Effector memory CD8-positive, alpha-beta T cell (primary cell): ENCODE data around the gene NRG4.

Experiments used
- ATAC-seq: fragments of 150-1000 bp; cut with Tn5 transposase; replicated peaks from 2 replicates; pipeline ENCODE4 v1.10.0; 2021; ENCODE audit warnings: mild to moderate bottlenecking, moderate library complexity
- DNase-seq, 3 experiments: peaks; one replicate each; pipeline ENCODE4 v3.0.0; 2021
- H3K27ac Mint-ChIP-seq, 2 donors: one replicate each; pipeline ENCODE4 v1.8.0; 2022; ENCODE audit warnings: mild to moderate bottlenecking in 2 of 2, mixed read lengths in 2 of 2, moderate library complexity in 2 of 2
- H3K27me3 Mint-ChIP-seq, 2 donors: one replicate each; pipeline ENCODE4 v1.8.0; 2022; ENCODE audit warnings: mixed read lengths in 2 of 2
- H3K36me3 Mint-ChIP-seq: one replicate; pipeline ENCODE4 v1.8.0; 2022; ENCODE audit warnings: mild to moderate bottlenecking, moderate library complexity, mixed read lengths; ENCODE audit not compliant: insufficient read depth
- H3K4me1 Mint-ChIP-seq, 2 donors: one replicate each; pipeline ENCODE4 v1.8.0; 2022; ENCODE audit warnings: low read depth in 2 of 2, mixed read lengths in 2 of 2
- H3K4me3 Mint-ChIP-seq, 2 donors: one replicate each; pipeline ENCODE4 v1.8.0; 2022; ENCODE audit warnings: mild to moderate bottlenecking in 2 of 2, mixed read lengths in 2 of 2, moderate library complexity in 2 of 2
- H3K9me3 Mint-ChIP-seq, 2 donors: one replicate each; pipeline ENCODE4 v1.8.0; 2022; ENCODE audit warnings: mixed read lengths in 2 of 2

The NRG4 gene

DNA sequence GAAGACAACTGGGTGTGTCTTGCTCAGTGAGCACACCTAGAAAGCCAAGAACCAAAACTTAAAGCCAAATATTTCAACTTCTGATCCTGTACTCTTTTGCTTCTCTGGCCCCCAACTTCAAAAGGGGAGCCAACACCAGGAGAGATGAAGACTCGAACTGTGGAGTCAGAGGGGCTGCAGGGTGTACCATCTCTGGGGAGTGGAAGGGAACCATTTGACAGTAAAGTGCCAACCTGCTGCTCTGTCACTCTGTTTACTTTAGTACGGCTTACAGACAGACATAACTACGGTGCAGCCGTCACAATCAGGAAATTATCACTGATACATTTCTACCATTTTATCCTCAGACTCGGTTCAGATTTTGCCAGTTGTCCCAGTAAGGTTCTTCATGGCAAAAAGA lies 107.0 kb downstream of the NRG4 start:
- Mint-ChIP-seq H3K4me1 (peaks cover 21 to 30% of the 10 kb centered on the region in 2 donors), H3K9me3 (no peaks in the 10 kb centered on the region), H3K27ac (peak overlapping the region; percentile 91 to 95), H3K36me3 (peaks cover 24% of the 10 kb centered on the region), H3K27me3 (no peaks in the 10 kb centered on the region), H3K4me3 (peak overlapping the region; percentile 85 to 98)
- ATAC-seq = no peak
- DNase-seq = no peak

DNA sequence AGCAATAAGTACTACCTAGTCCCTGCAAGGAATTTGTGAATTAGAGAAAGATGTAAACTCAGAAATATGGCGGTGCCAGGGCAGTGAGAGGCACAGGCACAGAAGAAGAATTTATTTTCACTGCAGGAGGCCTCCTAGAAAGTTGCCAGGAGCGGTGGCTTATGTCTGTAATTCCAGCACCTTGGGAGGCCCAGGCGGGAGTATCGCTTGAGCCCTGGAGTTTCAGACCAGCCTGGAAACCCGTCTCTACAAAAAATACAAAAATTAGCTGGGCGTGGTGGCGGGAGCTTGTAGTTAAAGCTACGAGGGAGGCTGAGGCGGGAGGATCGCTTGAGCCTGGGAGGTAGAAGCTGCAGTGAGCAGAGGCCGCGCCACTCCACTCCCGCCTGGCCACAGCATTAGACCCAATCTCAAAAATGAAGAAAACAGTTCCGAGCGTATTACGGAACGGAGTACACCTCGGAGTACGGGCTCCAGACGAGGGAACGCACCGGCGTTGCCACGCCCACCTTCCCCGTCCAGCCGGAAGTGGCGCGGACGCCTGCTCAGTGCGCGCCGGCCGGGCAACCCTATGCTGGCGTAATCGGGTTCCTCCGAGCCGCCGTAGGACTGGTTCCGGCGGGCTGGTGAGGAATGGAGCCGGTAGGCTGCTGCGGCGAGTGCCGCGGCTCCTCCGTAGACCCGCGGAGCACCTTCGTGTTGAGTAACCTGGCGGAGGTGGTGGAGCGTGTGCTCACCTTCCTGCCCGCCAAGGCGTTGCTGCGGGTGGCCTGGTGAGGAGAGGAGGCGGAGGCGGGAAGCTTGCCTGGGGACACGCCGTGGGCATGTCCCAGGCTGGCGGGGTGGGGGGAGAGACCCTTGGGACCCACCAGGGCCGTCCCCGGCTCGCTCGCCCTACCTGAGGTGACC lies 108.6 kb downstream of the NRG4 start, which contains the start of gene FBXO22:
Gene FBXO22 (plus strand): TSS at position 548 of the 909 bp plus-strand sequence. CDS start 86 bp downstream, at position 634.
- Mint-ChIP-seq H3K4me3 (peak within 1 kb of the TSS; percentile 85 to 98), H3K4me1 (peaks cover 15 to 16% of the 10 kb centered on the region in 2 donors), H3K27ac (peak within 1 kb of the TSS; percentile 91 to 95), H3K27me3 (no peaks in the 10 kb centered on the region), H3K9me3 (no peaks in the 10 kb centered on the region), H3K36me3 (peaks cover 24% of the 10 kb centered on the region)
- ATAC-seq (peak; percentile 91), DNase-seq (peak; percentile 85 to 88 (median 87))

DNA sequence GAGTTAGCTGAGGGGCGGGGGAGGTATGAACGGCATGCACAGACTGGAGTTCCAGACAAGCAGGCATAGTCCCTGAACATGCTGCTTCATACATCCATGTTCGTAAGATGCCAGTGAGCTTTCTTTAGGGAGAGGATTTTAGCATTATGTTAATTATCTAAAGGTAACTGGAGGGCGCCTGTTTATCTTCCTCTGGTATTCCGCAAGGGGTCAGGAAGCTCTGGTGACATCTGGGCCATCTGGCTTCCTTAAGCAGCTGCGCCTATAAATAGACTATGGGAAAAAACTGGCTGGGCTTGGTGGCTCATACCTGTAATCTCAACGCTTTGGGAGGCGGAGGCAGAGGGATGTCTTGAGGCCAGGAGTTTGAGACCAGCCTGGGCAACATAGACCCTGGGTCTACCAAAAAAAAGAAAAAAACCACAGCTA lies 110.1 kb downstream of the NRG4 start:
- H3K9me3 Mint-ChIP-seq = no peaks in the 10 kb centered on the region
- ATAC-seq = no peak
- peak overlapping the region; percentile 8 to 91 for H3K27ac Mint-ChIP-seq
- no peaks in the 10 kb centered on the region for H3K27me3 Mint-ChIP-seq
- H3K36me3 Mint-ChIP-seq = peaks cover 28% of the 10 kb centered on the region
- DNase-seq = no peak
- peak overlapping the region; percentile 85 to 98 for H3K4me3 Mint-ChIP-seq
- peaks cover 15 to 16% of the 10 kb centered on the region in 2 donors for H3K4me1 Mint-ChIP-seq

DNA sequence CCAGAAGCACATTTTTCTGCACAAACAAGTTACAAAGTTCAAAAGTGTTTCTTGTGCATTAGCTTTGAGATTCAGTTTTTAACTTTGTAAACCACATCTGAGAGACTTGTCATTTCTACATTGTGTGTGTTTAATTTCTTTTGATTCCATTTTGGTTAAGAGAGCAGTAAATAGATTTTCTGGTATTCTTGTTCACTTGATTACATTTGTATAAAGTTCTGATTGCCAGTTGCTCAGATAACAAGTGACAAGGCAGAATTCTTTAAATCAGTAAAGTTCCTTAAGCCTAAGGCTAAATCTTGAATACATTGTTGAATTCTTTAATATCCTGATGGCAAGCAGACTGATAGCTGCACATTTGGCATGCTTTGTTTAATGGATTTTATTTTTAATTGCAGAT lies 111.6 kb downstream of the NRG4 start:
- H3K4me3 Mint-ChIP-seq = no peak overlapping the region
- H3K27ac Mint-ChIP-seq = no peak overlapping the region
- DNase-seq (no peak), ATAC-seq (no peak)
- peaks cover 14 to 15% of the 10 kb centered on the region in 2 donors for H3K4me1 Mint-ChIP-seq
- no peaks in the 10 kb centered on the region for H3K9me3 Mint-ChIP-seq
- H3K36me3 Mint-ChIP-seq = peaks cover 35% of the 10 kb centered on the region
- no peaks in the 10 kb centered on the region for H3K27me3 Mint-ChIP-seq

DNA sequence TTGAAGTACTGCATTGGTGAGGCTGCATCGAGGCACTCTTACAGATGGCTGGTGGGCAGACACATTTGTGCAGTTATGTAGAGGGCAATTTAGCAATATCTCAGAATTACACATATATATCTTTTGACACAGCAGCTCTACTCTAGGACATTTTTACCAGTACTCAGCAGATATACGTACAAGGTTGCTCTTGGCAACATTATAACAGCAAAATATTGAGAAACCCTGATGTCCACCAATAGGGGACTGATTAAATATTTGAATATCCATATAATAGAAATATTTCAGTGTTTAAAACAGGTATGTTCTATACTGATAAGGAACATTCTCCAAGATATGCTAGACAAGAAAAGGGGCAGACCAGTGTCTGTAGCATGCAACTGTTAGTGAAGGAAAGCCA lies 116.5 kb downstream of the NRG4 start:
- ATAC-seq (no peak), DNase-seq (no peak)
- Mint-ChIP-seq H3K36me3 (peaks cover 39% of the 10 kb centered on the region), H3K4me3 (no peak overlapping the region), H3K27ac (no peak overlapping the region), H3K27me3 (no peaks in the 10 kb centered on the region), H3K9me3 (no peaks in the 10 kb centered on the region), H3K4me1 (no peaks in the 10 kb centered on the region)

DNA sequence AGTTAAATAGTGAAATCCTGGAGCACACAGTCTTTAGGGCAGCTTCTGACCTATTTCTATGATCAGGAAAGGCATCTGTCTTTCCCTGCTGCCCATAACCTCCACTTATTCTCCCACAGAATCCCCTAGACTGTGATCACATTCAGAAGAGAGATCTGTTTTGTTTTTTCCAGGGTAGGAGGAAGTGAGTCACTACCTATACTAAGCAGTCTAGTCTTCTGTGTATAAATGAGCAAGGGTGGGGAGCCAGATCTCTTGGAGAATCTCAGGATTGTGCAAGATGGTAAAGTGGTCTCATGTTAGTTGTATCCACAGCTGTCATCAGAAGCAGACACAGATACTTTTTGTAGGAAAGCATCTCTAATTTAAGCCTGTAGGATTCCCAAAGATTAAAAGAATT lies 120.3 kb downstream of the NRG4 start:
- H3K4me3 Mint-ChIP-seq = no peak overlapping the region
- H3K4me1 Mint-ChIP-seq = no peaks in the 10 kb centered on the region
- no peak for ATAC-seq

More for the DNA sequence above, 120.3 kb downstream of the NRG4 start:
- Mint-ChIP-seq H3K27ac (peak overlapping the region in 1 of 2 donors; percentile 31), H3K27me3 (no peaks in the 10 kb centered on the region), H3K36me3 (peaks cover 38% of the 10 kb centered on the region), H3K9me3 (no peaks in the 10 kb centered on the region)
- DNase-seq = no peak
